Heart left ventricle (tissue), 13 donors: ENCODE data around the gene ECSCR.

Experiments
- CTCF ChIP-seq, 12 donors: fragments of 200-600 bp; sonication (generic) in 4 of 12; IDR thresholded peaks; one replicate each; pipeline versions ENCODE4 v1.5.0 to v1.8.0; 2018 to 2022; ENCODE audit warnings: antibody characterized with exemption in 12 of 12, mild to moderate bottlenecking in 5 of 12
- POLR2A ChIP-seq, 2 donors: fragments of 450-650 bp; IDR thresholded peaks; one replicate each; pipeline ENCODE4 v1.6.1; 2017; ENCODE audit warnings: antibody characterized with exemption in 2 of 2, mild to moderate bottlenecking in 2 of 2, moderate library complexity in 2 of 2
- donor health status: ischemic (EF 13 %, LVEDD 7.1; RV severe dilation, severe dysfunction).
- donor health status: DM: no; HTN: yes; CAD: no.
- donor health status: DM: no; HTN: no; CAD: no.
- donor health status: ischemic (EF 25% LVEDD 6.9; RV normal size, moderate dysfunction).
- donor health status: ischemic (EF 25% LVEDD 5.7; RV mildly dilated, moderate dysfunction).
- donor health status: ischemic (EF 35%, LVEDD 5.7; RV mildly dilated, moderate dysfunction).
- donor health status: nonischemic (EF 11% LVEDD 7.7; RV severe dilation, severe dysfunction).
- donor health status: DM: yes; HTN: yes; CAD: no.
- donor health status: PGD.
- donor health status: ischemic (EF 29% LVEDD 5.4; RV normal size, mild dysfunction).
- donor health status: nonischemic (EF 23%, LVEDD 6.1; RV moderate dilation, normal function).

DNA sequence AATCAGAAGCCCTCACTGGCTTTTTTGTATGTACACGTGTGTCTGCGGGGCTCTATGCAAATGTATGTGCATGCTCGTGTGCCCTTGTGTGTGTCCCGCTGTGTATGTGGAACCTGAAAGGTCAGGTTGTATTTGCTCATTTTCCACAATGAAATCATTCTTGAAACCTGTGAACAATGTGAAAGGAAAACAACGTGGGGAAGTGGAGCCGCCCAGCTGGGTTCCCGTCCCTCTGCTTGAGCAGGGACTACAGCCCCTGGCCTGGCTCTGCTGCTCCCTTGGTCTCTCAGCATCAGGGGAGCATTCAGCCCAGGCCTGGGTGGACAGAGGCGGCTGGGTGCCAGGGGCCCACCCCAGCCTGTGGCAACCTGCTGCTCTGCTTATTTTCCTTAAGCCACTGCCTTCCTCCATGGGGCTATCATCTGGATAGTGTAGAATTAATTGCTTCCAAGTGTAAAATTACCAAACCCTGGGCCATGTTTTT, 3.0 kb downstream of the ECSCR start:
- TF ChIP-seq CTCF (IDR thresholded peaks at IDR 0.05) (no peak), POLR2A (IDR thresholded peaks at IDR 0.05) (no peak)
